ENCODE results near the gene UTF1. TPM values are rescaled to one million over a fixed set of nuclear protein-coding genes. Genes with fewer than 3 reads are reported as not detected.

Gene UTF1
- total and polyA plus RNA-seq, 2 of the 8 experiments (the other 6 are each of a cell fraction or from before 2014, with no cell fraction given): 0.47 to 21.8 TPM

GRCh38 chr10:133217800-133218589 is 12.0 kb upstream of the UTF1 start (continued):
- no peak for TF ChIP-seq CTCF (IDR thresholded peaks at IDR 0.05; ENCODE audit: control extremely low read depth in 1 of 3, insufficient read depth in 1 of 3, low read depth in 1 of 3, low read length in 3 of 3)
- no peak for TF ChIP-seq CHD2 (IDR thresholded peaks at IDR 0.05; ENCODE audit: low read length)
- TF ChIP-seq KDM4A (IDR thresholded peaks at IDR 0.05; ENCODE audit: low read depth, low read length, severe bottlenecking): no peak
- no peak for TF ChIP-seq ATF3 (IDR thresholded peaks at IDR 0.05; ENCODE audit: insufficient read depth, low read depth, low read length)
- no peak for TF ChIP-seq CHD1 (IDR thresholded peaks at IDR 0.05; ENCODE audit: low read depth, low read length)
- no peak for TF ChIP-seq NANOG (IDR thresholded peaks at IDR 0.05; ENCODE audit: insufficient read depth, low read depth, low read length, poor library complexity, severe bottlenecking)
